ENCODE results near the gene SFI1. TPM values are rescaled to one million over a fixed set of nuclear protein-coding genes. Genes with fewer than 3 reads are reported as not detected.
A peak's percentile ranks its signal among the peaks of the same experiment; 100 is the strongest.

SFI1 gene
- total RNA-seq (10 to 100 TPM in 1 of 9 donors, 1 to 10 TPM in 8; 2.2 to 18.3 (median 6.4) TPM), polyA plus RNA-seq (1 to 10 TPM; 4.8 to 8.1 TPM)
- long read RNA-seq, donor 1, full-length matches to known transcripts = 1 of 8 reads
- long read RNA-seq, donor 1, partial matches to known transcripts = 1 of 8 reads
- long read RNA-seq, donor 1, other reads (novel, unspliced or antisense) = 6 of 8 reads
- long read RNA-seq, donor 2, full-length matches to known transcripts = 4 of 17 reads
- long read RNA-seq, donor 2, partial matches to known transcripts = 2 of 17 reads
- long read RNA-seq, donor 2, other reads (novel, unspliced or antisense) = 11 of 17 reads
- long read RNA-seq, donor 3, partial matches to known transcripts = 0 of 4 reads
- long read RNA-seq, donor 3, other reads (novel, unspliced or antisense) = 4 of 4 reads

GRCh38 chr22:31496007-31496734, at the start of gene SFI1:
SFI1 (plus strand) TSS chr22:31496536; CDS start chr22:31508285, 11,749 bp downstream.
- peaks cover 0 to 3% (median 0%) of the 10 kb centered on the region in 12 donors for H3K9me3 ChIP-seq
- TF ChIP-seq CTCF (IDR thresholded peaks at IDR 0.05) (peak in 9 of 12 donors; percentile 14 to 59 (median 37)), POLR2A (IDR thresholded peaks at IDR 0.05) (peak in 1 of 2 donors; percentile 52)
- no peaks in the 10 kb centered on the region for H3K36me3 ChIP-seq
- no peaks in the 10 kb centered on the region for H3K27me3 ChIP-seq
- peaks cover 2 to 28% (median 13%) of the 10 kb centered on the region in 12 donors for H3K4me1 ChIP-seq
- ATAC-seq (peak; percentile 92 to 98 (median 97)), DNase-seq (peak; percentile 92 to 96 (median 93))
- intact Hi-C loops (cut with DNase I) = loop anchor here in 5 of 10 donors (5.0 to 10.0 kb wide), 8 partner anchors 99 to 891 kb away; partner anchors contain the start of genes PATZ1 (in 2 of the 5), DEPDC5 (in 1 of the 5), DRG1 (in 1 of the 5) and PRR14L (in 1 of the 5)
- 0 to 1% (median 0%) methylated on average over 14 to 70 of the region's 70 CpGs for WGBS, 4 donors
- H3K4me3 ChIP-seq = peak within 1 kb of the TSS; percentile 53 to 95 (median 84)
- H3K27ac ChIP-seq = peak within 1 kb of the TSS in 11 of 12 donors; percentile 65 to 93 (median 83)

- Histone ChIP-seq H3K4me3 (no peak overlapping the region), H3K36me3 (peaks cover 0 to 85% (median 47%) of the 10 kb centered on the region in 9 donors), H3K4me1 (peaks cover 0 to 66% (median 17%) of the 10 kb centered on the region in 12 donors), H3K9me3 (no peaks in the 10 kb centered on the region), H3K27ac (peak overlapping the region in 7 of 12 donors; percentile 25 to 88 (median 69)), H3K27me3 (no peaks in the 10 kb centered on the region)
- WGBS, 4 donors = 82 to 90% (median 87%) methylated on average over 2 of the region's 2 CpGs
- TF ChIP-seq CTCF (IDR thresholded peaks at IDR 0.05) (no peak), POLR2A (IDR thresholded peaks at IDR 0.05) (no peak)
- DNase-seq = no peak
- no peak for ATAC-seq
- intact Hi-C loops (cut with DNase I) = no loop called here
These were observed 49.6 kb upstream of the SFI1 start for GRCh38 chr22:31446767-31447166.

GRCh38 chr22:31447337-31447736, 49.0 kb upstream of the SFI1 start:
- Histone ChIP-seq H3K4me3 (no peak overlapping the region), H3K4me1 (peaks cover 0 to 69% (median 17%) of the 10 kb centered on the region in 12 donors), H3K27me3 (no peaks in the 10 kb centered on the region), H3K9me3 (no peaks in the 10 kb centered on the region), H3K36me3 (peaks cover 0 to 85% (median 47%) of the 10 kb centered on the region in 9 donors), H3K27ac (peak overlapping the region in 11 of 12 donors; percentile 5 to 88 (median 66))
- TF ChIP-seq POLR2A (IDR thresholded peaks at IDR 0.05) (no peak), CTCF (IDR thresholded peaks at IDR 0.05) (no peak)
- DNase-seq (peak in 2 of 5 donors; percentile 39 to 44), ATAC-seq (peak in 2 of 4 donors; percentile 30 to 47)
- intact Hi-C loops (cut with DNase I) = no loop called here
- WGBS, 4 donors = 85 to 94% (median 91%) methylated on average over 3 of the region's 3 CpGs

All from heart left ventricle (tissue), 16 donors.